Upper lobe of right lung (tissue), 1 donor: ENCODE measurements around the gene DPP7. TPM values are rescaled to one million over a fixed set of nuclear protein-coding genes. Genes with fewer than 3 reads are reported as not detected.

Experiments used
- ATAC-seq: fragments of 200-7000 bp; cut with Tn5 transposase; one replicate; pipeline ENCODE4 v1.9.1; 2020; ENCODE audit warnings: mild to moderate bottlenecking, moderate library complexity
- DNase-seq: peaks from one replicate; pipeline ENCODE4 v3.0.0-alpha.2; 2020
- H3K27ac ChIP-seq: fragments of 200-600 bp; one replicate; pipeline ENCODE4 v1.8.0; 2022
- H3K27me3 ChIP-seq: fragments of 200-600 bp; one replicate; pipeline ENCODE4 v1.8.0; 2022; ENCODE audit warnings: mild to moderate bottlenecking
- H3K36me3 ChIP-seq: fragments of 200-600 bp; one replicate; pipeline ENCODE4 v1.8.0; 2022
- H3K4me1 ChIP-seq: fragments of 200-600 bp; one replicate; pipeline ENCODE4 v1.8.0; 2022
- H3K4me3 ChIP-seq: fragments of 200-600 bp; one replicate; pipeline ENCODE4 v1.8.0; 2022; ENCODE audit warnings: mild to moderate bottlenecking
- H3K9me3 ChIP-seq: fragments of 200-600 bp; one replicate; pipeline ENCODE4 v1.8.0; 2022
- CTCF ChIP-seq: fragments of 200-600 bp; IDR thresholded peaks from one replicate; pipeline ENCODE4 v1.8.0; 2022; ENCODE audit warnings: antibody characterized with exemption
- intact Hi-C: fragments of 100-400 bp; cut with DNase I; formaldehyde crosslinking; loops from one replicate; pipeline ENCODE4 v1.11.0; 2022
- total RNA-seq: library from RNA; stranded (reverse); fragmentation: NEBNext Ultra II Directional; extraction: Animal tissue kit (Norgen Biotek cat#: 25700); gene quantifications from one replicate; pipeline ENCODE4 v1.2.1, GENCODE V29; 2021
- donor health status: DM: no; HTN: yes; CAD: no; lungs with severe emphysema.

DPP7 gene
- total RNA-seq, 1 donor from 2014 or later = 183 TPM

- intact Hi-C loops = no loop called here
- DNase-seq (no peak), ATAC-seq (peak; percentile 13)
- TF ChIP-seq CTCF = no peak
- Histone ChIP-seq H3K36me3 (no peaks in the 10 kb centered on the region), H3K4me3 (peak overlapping the region; percentile 39), H3K4me1 (peaks cover 7% of the 10 kb centered on the region), H3K27me3 (peaks cover 9% of the 10 kb centered on the region), H3K27ac (peak overlapping the region; percentile 67), H3K9me3 (no peaks in the 10 kb centered on the region)
Measured at GRCh38 chr9:137070906-137071275, 43.6 kb downstream of the DPP7 start.

- intact Hi-C loops = no loop called here
- H3K9me3 ChIP-seq = no peaks in the 10 kb centered on the region
- peaks cover 9% of the 10 kb centered on the region for H3K27me3 ChIP-seq
- H3K36me3 ChIP-seq = no peaks in the 10 kb centered on the region
- DNase-seq = peak; percentile 94
- H3K4me1 ChIP-seq = peaks cover 7% of the 10 kb centered on the region
- ATAC-seq = peak; percentile 92
- no peak for TF ChIP-seq CTCF
- H3K27ac ChIP-seq = peak within 1 kb of the TSS; percentile 67
- peak within 1 kb of the TSS; percentile 39 for H3K4me3 ChIP-seq
Measured at GRCh38 chr9:137070201-137070905, 44.2 kb downstream of the DPP7 start, which contains the start of gene SAPCD2. SAPCD2 (minus strand) TSS chr9:137070557; CDS start chr9:137070460, 97 bp downstream.

- intact Hi-C loops = no loop called here
- H3K4me1 ChIP-seq = peaks cover 7% of the 10 kb centered on the region
- peaks cover 9% of the 10 kb centered on the region for H3K27me3 ChIP-seq
- no peak overlapping the region for H3K27ac ChIP-seq
- DNase-seq = peak; percentile 65
- no peak overlapping the region for H3K4me3 ChIP-seq
- ATAC-seq = no peak
- H3K9me3 ChIP-seq = no peaks in the 10 kb centered on the region
- no peak for TF ChIP-seq CTCF
- no peaks in the 10 kb centered on the region for H3K36me3 ChIP-seq
Measured at GRCh38 chr9:137069508-137070091, 44.9 kb downstream of the DPP7 start.

GRCh38 chr9:137068539-137069507 is 45.7 kb downstream of the DPP7 start:
- DNase-seq (no peak), ATAC-seq (no peak)
- intact Hi-C loops = no loop called here
- H3K36me3 ChIP-seq = no peaks in the 10 kb centered on the region
- no peak overlapping the region for H3K4me3 ChIP-seq
- peaks cover 9% of the 10 kb centered on the region for H3K27me3 ChIP-seq
- no peak overlapping the region for H3K27ac ChIP-seq
- H3K4me1 ChIP-seq = peaks cover 7% of the 10 kb centered on the region
- no peaks in the 10 kb centered on the region for H3K9me3 ChIP-seq
- no peak for TF ChIP-seq CTCF

GRCh38 chr9:137067860-137068538 is 46.5 kb downstream of the DPP7 start:
- Histone ChIP-seq H3K9me3 (no peaks in the 10 kb centered on the region), H3K27me3 (peaks cover 9% of the 10 kb centered on the region), H3K36me3 (no peaks in the 10 kb centered on the region), H3K4me3 (no peak overlapping the region), H3K4me1 (peaks cover 7% of the 10 kb centered on the region), H3K27ac (no peak overlapping the region)
- peak; percentile 70 for ATAC-seq
- intact Hi-C loops = no loop called here
- peak; percentile 89 for DNase-seq
- TF ChIP-seq CTCF = peak; percentile 81
